ENCODE measurements around the gene MSTO1. TPM values are rescaled to one million over a fixed set of nuclear protein-coding genes. Genes with fewer than 3 reads are reported as not detected.

MSTO1 gene
- total RNA-seq, 1 donor from 2014 or later = 13.1 TPM

Other genes starting within 250 kb of the MSTO1 start
- 38.7 TPM for gene ASH1L, start 47.4 kb upstream of the MSTO1 start, total RNA-seq
- 60.2 TPM for gene YY1AP1, start 78.6 kb downstream of the MSTO1 start, total RNA-seq
- gene DAP3, start 78.9 kb downstream of the MSTO1 start, total RNA-seq = 107 TPM
- 24.1 TPM for gene GON4L, start 247.0 kb downstream of the MSTO1 start, total RNA-seq
- 11.1 TPM for gene SYT11, start 249.3 kb downstream of the MSTO1 start, total RNA-seq

Measured in left ventricle myocardium inferior (tissue), 1 donor.